ENCODE results near the gene INHA.

INHA gene

GRCh38 chr2:219559156-219559915 is 12.8 kb upstream of the INHA start:
- no peak for DNase-seq

- no peak for DNase-seq
Measured at GRCh38 chr2:219560037-219560892, 11.8 kb upstream of the INHA start.

GRCh38 chr2:219560893-219561178 is 11.3 kb upstream of the INHA start:
- DNase-seq: no peak

DNA sequence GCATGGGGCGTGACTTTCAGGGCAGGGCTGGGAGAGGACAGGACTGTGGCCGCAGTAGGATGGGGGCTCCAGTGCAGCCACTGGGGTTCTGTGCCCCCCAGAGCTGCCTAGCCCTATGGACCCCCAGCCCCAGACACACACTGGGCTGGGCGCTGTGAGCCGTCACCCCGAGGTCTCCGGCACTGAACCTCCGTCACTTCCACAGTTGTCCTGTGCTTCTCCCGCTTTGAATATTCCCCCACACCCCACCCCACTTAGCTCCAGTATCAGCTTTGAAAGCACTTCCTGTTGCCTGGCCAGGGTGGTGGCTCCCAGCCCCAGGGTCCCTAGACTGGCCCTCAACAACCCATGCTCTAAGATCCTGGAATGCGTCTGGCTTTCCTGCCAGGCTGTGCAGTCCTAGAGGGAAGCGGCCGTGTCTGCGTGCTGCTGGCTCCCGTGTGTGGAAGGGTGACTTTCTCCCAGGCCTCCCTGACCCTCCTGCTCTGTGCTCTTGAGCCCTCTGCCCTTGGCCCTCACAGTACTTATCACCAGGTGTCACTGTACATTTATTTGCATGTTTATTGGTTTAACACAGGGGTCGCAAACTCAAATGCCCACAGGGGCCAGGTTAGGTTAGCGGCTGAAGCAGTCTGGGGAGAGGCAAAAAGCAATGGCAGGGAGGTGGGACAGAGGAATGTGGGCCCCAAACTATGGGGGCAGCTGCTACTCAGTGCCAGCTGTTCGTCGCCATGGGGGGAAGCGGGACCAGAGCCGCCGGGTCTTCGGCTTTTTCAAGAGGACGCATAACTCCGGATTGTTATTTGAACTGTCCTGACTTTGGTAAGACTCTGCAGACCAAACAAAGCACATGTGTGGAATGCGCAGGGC is 10.7 kb upstream of the INHA start:
- DNase-seq: no peak

- DNase-seq: no peak
Measured at GRCh38 chr2:219562049-219563020, 9.8 kb upstream of the INHA start.

DNA sequence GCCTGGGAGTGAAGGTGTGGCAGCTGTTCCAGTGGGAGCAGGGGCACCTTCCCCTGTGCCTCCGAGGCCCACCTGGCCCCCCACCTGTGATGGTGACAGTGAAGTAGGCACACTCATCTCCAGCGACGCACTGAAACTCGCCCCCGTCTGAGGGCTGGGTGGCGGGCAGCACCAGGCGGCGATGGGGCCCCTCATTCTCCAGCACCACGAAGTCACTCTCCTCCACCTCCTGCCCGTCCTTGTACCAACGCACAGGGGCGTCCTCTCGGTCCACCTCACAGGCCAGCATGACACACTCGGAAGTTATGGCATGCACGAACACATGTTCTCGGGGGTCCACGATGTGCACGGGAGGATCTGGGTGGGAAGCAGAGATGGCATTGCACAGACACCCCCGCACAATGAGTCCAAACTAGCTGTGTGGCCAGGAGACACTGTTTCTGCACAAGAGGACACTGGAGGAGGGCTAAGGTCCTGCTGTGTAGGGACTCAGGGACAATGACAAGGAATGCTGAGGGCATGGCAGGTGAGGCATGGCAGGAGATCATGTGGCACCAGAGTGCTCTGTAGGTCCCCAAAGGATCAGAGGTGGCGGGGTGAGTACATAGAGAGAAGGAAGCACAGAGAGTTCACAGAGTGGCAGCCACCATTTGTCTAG is 8.7 kb upstream of the INHA start:
- DNase-seq: no peak

- DNase-seq: no peak
Measured at GRCh38 chr2:219565130-219566080, 6.7 kb upstream of the INHA start.

GRCh38 chr2:219566640-219567039 is 5.5 kb upstream of the INHA start:
- no peak for DNase-seq

- no peak for DNase-seq
Measured at GRCh38 chr2:219567131-219567530, 5.0 kb upstream of the INHA start.

GRCh38 chr2:219567791-219568361 is 4.2 kb upstream of the INHA start:
- no peak for DNase-seq

DNA sequence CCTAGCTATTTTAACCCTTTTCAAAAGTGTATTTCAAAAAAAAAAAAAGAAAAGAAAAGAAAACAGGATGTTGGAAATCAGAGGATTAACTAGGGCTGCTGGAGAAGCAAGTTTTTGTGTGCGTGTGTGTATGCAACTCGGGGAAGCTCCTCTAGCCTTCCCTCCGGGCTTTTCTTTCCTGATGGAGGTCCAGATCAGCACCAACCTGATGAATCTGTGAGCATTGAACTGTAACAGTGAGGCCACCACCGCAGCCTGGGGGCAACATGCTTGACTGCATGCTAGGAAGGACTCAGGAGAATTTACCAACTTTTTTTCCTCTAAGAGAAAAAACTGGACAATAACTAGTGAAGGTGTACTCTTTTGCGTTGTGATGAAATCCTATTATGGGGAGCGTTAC is 3.1 kb upstream of the INHA start:
- no peak for DNase-seq

GRCh38 chr2:219569635-219570034 is 2.5 kb upstream of the INHA start:
- DNase-seq: no peak

DNA sequence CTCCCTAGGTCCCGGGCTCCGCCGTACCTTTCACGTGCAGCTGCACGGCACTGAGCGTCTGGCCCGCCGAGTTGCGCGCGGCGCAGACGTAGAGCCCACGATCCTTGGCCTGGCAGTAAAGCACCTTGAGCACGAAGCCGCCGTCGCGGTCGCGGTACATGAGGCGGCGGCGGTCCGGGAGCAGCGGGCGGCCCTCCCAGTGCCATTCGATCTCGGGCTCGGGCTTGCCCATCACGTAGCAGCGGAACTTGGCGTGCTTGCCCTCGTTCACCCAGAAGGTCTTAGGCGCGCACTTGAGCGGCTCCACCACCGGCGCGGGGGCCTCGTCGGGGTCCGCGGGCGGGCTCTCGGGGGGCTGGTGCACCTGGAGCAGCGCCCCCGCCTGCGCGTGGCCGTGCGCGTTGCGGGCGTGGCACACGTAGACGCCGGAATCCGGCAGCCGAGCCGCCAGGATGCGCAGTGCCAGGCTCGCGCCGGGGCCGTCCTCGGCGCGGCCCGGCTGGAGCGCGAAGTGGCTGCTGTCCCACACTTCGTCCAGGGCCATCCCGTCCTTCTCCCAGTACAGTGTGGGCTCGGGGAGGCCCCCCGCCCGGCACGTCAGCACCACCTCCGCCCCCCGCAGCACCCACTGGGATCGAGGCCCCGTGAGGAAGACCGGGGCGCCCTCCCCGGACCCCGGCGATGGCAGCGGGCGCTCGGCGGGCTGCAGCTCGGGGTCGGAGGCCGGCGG is 1.8 kb upstream of the INHA start:
- no peak for DNase-seq

DNA sequence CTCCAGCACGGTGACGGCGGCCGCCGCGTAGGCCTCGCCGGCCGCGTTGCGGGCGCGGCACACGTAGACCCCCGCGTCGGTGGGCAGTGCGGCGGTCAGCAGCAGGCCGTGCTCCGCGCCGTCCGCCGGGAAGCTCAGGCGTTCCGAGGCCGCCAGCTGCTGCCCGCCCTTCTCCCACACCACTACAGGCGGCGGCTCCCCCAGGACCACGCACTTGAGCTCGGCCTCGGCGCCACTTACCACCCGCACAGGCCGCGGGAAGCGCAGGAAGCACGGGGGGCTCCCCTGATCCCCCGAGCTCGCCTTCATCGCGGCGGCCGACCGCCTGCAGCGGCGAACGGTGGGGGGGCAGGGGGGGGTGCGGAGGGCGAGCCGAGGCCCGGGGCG is 1.2 kb upstream of the INHA start:
- no peak for DNase-seq

GRCh38 chr2:219571311-219572236 is 536 bp upstream of the INHA start, which contains the start of gene OBSL1:
OBSL1 (minus strand) TSS chr2:219571539; CDS start chr2:219571232, 307 bp downstream.
- DNase-seq: peak; percentile 90

DNA sequence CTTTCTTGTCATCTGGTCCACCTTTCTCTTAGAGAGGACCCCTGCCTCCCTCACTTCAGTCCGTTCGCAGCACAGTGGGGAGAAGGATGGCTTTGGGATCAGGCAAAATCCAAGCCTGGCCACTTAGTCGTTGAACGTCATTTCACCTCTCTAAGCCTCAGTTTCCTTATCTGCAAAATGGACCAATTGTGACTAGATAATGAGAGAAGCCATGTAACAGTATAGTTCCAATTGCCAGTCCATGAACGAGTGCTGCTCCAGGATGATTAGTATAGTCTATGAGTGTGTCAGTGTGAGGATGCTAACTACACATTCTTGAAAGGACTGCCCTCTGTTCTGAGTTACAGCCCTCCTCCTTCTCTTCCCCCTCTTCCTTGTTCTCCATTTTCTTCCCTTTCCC is 1.1 kb downstream of the INHA start:
- no peak for DNase-seq

GRCh38 chr2:219574484-219575311 is 2.6 kb downstream of the INHA start:
- DNase-seq: no peak

Data from SHP77 treated with DMSO at 0.1 percent for 48 hours (cell line).